ENCODE measurements around the gene HUWE1.
A peak's percentile ranks its signal among the peaks of the same experiment; 100 is the strongest.

HUWE1 gene

DNA sequence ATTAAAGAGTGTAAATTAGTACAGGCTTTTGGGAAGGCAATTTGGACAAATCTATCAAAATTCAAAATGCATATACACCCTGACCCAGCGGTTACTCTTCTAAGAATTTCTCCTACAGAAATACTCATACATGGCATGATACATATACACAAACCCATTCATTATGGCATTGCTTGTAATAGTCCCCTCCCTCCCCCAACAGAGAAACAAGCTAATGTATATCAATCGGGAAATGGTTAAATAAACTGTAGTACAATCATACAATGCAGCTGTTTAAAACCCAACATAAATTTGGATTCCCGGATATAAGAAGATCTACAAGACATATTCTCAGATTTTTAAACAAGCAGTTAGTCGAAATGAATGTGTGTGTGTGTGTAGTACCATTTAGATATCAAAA, 808 bp downstream of the HUWE1 start:
- DNase-seq, result no peak

DNA sequence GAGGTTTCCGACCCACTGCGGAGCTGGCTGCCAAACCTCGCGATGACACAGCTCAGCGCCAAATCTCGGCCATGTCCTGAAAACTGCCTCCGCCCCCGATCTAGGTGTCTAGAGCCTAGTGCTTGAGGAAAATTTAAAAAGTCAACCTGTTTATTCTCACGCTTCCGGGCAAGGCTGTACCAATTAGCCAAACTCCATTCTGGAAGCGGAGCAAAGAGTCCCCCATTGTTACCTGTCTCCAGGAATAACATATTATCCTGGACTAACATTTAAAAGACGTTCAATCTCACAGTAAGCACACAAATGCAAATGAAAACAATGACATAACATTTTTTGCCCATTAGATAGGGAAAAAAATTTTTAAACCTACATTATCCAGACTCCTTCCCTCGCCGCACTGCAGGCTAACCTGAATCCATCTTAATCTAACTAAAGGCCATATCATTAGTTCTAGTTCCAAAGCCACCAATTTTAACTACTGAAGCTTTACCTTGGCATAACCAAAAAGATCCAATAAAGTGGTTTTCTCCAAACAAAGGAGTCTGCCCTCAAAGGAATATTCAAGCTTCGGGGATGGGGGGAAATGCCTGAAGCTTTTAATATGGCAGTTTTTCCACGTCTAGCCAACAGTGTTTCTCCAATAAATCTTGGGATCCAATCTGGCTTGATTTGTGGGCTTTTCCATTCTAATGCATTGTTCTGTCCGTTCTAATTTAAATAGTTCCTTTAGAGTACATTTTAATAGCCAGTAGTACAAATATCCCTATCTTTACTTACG, 1.9 kb downstream of the HUWE1 start:
- no peak for DNase-seq

DNA sequence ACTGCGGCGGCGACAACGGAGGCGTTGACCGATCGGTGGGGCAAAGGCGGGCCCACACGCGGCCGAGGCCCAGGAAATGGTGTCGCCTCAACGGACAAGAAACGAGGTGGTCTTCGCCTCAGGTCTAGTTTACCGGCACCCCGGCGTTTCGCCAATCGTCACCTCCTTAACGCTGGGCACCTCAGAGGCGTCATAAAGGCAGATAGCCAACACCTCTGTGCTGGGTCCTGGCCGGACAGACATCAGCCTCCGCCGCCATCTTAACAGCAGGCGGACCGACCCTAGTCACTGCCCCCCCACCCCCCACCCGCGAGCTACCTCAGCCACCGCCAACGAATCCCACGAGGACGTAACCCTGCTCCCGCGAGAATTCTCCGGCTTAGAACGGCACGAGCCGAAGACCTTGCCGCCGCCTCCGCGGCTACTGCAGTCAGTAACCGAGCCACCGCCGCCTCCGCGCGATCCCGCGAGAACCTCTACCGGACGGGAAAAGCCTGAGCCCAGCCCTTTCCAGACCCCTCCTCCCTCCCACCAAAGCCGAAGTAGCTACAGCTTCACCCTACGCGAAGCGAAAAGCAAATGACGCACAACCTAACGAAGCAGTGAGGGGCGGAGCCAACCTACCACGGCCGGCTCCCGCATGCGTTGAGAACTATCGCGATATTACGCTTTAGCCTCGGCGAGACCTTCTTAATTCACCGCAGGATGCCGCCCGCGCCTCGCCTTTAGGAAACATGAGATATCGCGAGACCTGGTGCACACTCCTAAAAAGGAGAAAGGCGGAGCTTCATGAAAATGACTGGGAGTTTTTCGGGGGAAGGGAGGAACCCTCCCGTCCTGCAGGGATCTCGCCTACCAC, 2.7 kb downstream of the HUWE1 start:
- peak; percentile 86 to 90 for DNase-seq

DNA sequence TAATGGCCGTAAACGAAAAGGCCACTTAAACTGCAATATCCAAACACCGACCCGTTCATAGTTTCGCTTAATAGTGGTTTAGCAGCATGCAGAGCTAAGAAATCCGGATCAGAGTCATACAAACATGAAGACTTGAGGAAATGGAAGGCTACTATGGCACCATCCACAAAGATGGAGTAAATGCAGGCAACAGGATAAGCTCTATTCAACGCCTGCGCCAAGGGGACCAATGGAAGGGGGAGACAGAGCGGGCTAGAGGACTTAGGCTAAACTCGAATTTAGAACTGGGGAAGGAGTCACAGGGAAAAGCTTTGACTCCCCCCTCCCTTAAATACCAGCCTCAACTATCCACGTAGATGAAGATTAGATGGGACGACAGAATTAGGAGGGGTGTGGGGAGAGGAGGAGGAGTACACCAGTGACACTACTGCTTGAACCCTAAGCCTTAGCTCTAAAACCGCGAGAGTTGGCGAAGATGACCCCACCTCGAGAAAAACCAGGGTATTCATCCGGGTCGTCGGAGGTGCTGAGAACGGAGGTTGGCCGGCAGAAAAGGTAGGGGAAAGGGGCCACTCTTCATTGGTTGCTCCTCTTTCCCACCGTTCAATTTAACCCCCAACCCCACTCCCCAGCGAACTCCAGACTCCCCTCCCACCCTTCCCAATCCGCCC, 3.5 kb downstream of the HUWE1 start:
- DNase-seq, result peak in 1 of 2 experiments; percentile 37

DNA sequence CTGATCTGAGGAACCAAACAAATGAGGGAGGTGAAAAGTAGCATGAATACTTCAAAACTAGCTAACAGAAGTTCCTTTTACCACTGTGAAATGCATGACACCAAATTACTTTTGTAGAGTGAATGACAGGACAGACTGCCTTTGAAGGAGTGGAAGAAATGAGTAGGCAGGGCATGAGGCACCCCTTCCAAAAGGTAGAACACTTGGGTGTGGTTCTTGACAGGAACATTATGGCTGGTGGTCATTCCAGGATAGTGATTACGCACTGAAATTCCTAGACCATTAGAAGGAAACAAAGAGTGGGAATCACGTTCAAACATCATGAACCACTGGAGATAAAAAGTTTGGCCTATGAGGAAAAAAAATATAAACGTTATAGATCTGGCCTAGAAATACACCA, 4.9 kb downstream of the HUWE1 start:
- peak in 1 of 2 experiments; percentile 16 for DNase-seq

DNA sequence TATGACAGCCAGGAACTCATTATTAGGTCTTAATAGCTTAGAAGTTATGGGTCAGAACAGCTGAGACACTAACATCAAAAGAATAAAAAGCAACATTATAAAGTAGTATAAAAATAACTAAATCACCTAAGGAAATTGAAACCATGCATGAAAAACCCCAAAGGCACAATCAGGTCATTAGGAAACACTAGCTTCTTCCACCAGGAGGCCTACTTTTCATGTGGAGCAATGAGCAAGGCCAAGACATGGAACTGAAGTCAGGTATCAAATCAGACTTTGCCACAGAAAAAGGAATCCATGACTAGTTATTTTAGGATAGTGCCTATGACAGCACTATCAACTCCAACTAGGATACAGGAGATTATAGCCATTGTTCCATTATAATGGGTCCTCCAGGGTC, 7.9 kb downstream of the HUWE1 start:
- no peak for DNase-seq

DNA sequence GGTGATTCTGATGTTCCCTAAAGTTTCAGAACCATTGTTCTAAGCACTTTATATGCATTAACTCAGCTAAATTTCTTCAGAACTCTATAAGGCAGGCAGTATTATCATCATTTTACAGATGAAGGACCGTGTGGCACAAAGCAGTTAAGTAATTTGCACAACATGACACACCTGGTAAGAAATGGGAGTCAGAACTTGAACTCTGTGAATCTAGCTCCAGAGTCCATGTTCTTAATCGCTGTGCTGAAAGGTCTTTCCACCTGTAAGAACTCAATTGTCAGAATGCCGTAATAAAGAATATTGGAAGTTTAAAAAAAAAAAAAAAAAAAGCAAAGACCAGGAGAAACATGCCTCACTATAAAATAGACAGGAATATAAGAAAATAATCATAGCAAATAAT, 9.2 kb downstream of the HUWE1 start:
- no peak for DNase-seq

DNA sequence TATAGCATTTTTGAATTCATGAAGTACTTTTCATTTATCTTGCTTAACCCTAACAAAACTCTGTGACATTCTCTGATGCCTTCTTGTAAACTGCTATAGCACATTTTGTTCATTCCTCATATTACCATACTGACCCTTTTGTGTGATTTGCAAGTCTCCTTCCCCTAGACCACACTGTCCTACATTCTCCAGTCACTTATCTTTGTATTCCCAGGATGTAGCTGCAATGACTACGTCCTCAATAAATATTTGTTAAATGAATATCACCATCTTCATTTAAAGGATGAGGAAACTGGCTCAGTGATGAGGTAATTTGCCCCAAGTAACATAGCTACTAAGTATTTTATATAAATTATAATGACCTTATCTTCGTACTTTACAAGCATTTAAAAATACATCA, 11.9 kb downstream of the HUWE1 start:
- DNase-seq, result no peak

DNA sequence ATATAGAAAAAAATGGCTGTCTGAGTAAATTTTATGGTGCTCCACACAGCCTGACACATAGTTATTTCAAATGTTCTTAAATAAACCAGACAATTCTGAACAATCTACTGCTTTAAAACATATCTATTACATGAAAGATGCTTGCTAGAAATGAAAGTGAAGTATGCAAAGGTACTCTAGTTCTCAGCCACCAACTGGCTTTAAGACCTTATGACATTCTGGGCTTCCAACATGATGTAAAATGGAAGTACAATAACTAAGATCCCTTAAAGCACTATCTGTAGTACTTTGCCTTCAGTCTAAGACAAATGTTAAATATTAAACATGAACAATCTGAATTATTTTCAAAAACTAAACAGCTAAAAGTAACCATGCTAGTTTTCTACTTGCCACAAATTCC, 17.3 kb downstream of the HUWE1 start:
- DNase-seq, result no peak

DNA sequence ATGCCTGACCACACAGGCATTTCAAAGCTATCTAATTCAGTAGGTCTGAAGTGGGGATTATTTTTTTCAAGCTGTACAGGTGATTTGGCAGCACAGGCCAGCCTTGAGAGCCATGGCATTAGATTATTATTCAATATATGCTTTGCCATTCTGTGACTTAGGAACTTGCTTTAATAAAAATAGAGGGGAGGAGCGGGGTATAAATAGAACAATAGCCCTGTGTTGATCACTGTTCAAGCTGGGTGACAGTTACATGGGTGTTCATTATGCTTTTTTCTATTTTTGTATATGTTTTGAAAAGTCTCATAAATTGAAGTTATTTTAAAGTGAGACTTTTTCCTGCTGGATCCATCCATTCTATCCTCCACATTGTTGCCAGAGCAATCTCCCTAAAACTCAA, 20.3 kb downstream of the HUWE1 start:
- DNase-seq, result no peak

DNA sequence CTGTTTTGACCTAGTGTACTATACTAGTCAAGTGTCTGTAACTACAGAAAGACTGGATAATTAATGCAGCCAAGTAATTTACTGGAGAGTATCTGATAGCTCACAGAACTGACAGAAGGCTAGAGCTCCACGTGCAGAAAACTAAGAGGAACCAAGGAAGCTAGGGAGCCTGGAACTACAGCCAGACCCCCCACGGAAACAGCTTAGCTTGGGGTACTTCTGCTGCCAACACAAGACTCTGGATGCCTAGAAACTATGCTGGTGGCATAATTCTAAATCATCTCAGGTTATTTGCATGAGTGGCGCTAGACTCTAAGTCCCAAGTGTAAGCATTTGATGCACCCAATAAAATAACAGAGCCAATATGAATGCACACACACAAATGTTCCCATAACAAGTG, 26.5 kb downstream of the HUWE1 start:
- no peak for DNase-seq

DNA sequence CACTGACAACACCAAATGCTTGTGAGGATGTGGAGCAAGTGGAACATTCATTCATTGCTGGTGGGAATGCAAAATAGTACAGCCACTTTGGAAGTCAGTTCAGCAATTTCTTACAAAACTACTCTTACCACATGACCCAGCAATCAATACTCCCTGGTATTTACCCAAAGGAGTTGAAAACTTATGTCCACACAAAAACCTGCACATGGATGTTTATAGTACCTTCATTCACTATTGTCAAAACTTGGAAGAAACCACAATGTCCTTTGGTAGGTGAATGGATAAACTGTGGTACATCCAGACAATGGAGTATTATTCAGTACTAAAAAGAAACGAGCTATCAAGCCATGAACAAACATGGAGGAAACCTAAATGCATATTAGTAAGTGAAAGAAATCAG, 27.5 kb downstream of the HUWE1 start:
- DNase-seq, result no peak

DNA sequence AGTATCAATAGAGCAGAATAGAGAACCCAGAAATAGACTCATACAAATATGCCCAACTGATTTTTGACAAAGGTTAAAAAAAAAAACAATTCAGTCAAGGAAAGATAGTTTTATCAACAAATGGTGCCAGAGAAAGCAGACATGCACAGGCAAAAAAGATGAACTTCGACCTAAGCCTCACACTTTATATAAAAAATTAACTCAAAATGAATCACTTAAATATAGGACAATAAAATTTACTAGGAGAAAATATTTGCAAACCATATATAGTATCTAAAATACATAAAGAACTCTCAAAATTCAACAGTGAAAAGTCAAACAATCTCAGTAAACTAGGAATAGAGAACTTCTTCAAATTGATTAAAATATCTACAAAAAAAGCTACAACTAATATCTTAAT, 29.7 kb downstream of the HUWE1 start:
- DNase-seq, result no peak

DNA sequence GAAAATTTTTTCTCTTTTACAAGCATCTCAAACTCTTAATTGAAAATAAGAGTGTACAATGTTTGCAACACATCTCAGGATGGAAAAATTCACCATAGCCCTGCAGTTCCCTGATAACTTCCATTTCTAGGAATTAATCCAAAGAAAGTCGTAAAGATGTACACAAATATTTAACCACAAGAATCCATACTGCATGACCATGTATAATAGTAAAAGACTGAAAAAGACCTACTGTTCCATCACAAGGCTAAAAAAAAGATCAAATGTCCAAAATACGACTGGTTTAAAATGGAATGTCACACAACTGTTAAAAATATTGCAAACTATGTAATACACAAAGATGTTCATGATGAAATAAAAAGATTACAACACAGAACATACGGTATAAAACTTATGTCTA, 32.1 kb downstream of the HUWE1 start:
- no peak for DNase-seq

DNA sequence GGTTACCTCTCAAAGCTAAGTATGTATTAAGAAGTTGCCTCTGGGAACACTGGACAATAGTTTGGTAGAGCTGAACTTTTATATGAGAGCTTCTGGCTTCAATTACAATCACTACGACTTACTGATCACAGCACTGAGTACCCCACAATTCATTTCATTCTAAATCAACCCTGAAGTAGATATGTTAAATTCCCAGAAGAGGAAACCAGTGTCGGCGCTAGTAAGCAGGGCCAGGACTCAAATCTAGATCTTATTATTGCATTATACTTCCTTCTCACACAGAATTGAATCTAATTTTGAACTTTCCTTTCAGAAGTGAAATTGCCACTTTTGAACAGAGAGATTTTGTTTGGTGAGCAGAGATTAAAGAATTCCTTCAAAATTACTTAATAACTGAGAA, 41.8 kb downstream of the HUWE1 start:
- DNase-seq, result no peak

DNA sequence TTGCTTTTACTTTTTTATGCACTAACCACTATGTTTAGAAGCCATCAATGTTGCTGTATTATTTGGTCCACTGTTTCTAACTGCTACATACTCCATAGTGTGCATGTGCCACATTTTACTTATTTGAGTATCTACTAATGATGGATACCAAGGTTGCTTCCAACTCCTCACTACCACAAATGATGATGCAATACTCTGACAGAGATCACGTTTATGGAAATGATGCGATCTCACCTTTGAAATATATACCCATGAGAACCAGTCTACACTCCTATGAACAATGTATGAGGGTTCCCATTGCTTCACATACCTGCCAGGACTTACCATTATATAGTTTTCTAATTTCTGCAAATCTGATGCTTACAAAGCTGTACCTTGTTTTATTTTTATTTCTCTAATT, 44.2 kb downstream of the HUWE1 start:
- DNase-seq, result no peak

DNA sequence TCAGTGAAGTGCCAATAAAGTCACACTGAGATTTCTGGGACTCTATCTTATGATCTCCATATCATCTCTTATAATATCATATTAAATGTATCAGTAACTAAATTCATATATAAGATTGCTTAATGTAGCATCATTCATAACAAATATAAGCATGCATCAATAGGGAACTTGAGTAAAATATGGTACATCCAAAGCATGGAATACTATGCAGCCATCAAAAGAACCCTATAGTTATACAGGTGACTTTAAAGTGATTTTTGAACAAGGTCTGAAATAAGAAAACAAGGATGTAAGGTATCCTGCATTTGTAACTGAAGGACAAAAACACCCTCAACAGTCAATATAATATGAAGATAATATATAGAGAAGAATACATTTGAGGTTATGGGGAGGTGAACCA, 47.3 kb downstream of the HUWE1 start:
- no peak for DNase-seq

DNA sequence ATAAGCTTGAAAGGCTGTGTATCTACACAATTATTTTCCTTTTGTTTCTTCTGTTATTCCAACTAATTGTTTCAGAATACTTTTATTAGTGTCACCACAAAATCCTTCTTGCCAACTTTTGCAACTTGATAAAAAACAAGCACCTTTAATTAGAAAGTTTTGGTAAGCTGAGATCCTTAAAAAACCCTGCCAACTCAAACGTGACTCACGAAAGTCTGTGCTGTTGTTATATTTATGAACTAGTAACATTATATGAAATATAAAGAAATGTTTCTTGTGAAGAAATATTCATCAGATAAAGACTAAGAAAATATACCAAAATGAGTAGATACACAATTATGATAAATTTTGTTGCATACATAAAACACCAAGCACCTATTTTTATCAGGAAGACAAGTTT, 49.0 kb downstream of the HUWE1 start:
- no peak for DNase-seq

DNA sequence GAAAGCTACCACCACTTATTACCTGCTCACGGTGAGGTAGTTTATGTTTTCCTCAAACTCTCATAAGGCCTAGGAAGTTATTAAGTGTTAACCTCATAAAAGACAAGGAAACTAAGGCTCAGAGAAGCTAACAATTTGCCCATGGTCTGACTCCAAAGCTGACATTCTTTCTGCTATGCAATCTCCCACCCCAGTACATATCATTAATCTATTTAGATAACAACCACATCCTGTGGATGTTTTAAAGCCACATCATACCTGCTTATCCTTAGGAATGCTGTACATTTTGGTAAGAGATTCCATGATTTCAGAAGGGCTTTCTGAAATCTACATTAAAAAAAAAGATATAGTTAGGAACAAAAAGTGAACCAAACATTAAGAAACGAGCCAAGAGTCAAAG, 55.4 kb downstream of the HUWE1 start:
- no peak for DNase-seq

DNA sequence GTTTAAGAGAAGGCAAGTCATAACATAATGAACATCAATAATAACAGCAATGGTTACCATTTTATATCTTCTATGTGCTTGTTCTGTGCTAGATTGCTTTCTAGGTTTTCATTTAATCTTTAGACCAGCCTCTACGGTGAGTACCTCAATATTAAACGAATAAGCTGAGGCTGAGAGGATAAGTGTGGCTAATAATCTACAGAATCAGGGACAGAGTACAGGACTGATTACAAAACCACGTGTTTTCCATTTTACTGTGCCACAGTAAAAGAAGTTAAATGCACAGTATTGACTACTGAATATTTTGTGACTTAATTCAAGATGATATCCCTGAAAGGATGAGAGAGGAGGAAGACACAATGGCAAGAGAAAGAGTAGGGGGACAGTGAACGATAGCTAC, 56.3 kb downstream of the HUWE1 start:
- DNase-seq, result no peak

DNA sequence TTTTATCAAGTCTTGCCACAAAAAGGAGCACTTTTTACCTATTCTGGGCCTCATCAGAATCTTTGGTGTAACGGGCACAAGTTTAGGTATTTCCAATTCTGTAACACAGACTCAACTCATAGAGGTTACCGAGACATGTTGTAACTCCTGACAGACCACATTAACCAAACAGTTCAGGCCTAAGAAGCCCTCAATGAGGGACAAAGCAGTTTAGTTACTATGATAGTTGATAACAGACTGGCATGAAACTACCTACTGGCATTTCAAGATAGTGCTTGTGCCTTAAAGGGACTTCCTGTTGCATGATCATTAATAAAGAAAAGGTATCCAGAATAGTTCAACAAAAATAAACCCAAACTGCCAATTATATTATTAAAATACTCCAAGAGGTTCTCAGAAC, 64.1 kb downstream of the HUWE1 start:
- DNase-seq, result no peak

DNA sequence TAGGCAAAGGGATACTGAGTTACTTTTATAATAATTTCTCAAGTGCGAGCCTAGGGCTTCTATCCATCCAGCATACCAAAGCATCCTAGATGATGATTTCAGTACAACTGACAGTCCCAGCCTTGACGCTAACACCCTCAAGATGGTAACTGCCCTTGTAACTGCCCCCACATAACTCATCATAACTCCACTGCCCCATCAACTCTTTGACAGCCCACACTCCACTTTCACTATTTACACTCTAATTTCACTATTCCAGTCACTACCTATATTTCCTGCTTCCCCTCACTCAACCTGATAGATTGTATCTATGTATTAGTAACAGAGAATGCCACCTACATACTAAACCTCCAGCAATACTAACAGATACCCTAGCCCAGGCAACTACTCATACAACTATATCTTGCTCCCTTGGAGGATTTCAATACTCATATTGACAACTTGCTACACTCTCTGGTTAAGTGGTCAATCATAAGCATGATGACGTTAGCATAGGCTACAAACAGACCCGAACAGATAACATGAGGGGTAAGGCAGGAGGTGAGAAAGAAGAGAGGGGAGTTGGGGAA, 65.0 kb downstream of the HUWE1 start:
- no peak for DNase-seq

DNA sequence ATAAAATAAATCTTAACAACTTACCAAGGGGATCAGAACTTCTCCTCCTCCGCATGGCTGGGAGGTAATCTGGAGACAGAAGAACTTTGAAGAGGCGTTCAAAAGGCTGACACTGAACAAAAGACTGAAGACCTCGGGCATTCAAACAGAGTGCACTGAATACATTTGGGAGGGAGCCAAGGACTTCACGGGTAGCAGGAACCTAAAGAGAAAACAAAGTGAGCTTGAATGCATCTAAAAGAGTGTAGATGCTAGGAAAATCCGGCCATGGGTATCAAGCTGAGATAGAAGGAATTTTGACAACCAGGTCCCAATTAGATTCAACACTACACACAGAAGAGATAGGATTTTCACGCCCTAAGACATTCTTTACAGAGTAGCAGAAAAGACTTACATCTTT, 69.6 kb downstream of the HUWE1 start:
- DNase-seq, result no peak

DNA sequence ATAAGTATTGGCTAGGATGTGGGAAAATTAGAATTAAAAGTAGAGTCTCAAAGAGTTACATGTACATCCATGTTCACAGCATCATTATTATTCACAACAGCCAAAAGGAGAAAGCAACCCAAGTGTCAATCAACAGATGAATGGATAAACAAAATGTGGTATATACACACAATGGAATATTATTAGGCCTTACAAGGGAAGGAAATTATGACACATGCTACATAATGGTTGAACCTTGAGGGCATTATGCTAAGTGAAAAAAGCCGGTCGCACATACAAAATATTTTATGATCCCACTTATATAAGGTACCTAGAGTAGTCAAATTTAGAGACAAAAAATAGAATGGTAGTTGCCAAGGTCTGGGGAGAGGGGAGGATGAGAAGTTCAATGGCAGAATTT, 80.1 kb downstream of the HUWE1 start:
- no peak for DNase-seq

Data from activated CD4-positive, alpha-beta T cell treated with anti-CD3 and anti-CD28 coated beads, Interleukin-2, amount 50 U/mL, for 48 hours (primary cell).